Stimulated activated CD8-positive, alpha-beta memory T cell treated with anti-CD3 and anti-CD28 coated beads, Interleukin-7, amount 100 ng/mL, for 1 hour (primary cell): ENCODE measurements around the gene RMND5B.
"Not testable (repeated sequence)": the region's sequence is repeated elsewhere in the genome, so short reads cannot be mapped to it uniquely, and the experiment has no call there.

Source experiments
- DNase-seq, 2 donors: peaks; one replicate each; pipeline ENCODE4 v3.0.0-alpha.2; 2020; ENCODE audit warnings: low read depth in 2 of 2

Gene RMND5B

GRCh38 chr5:178130234-178130575 is 609 bp upstream of the RMND5B start:
- not testable (repeated sequence) for DNase-seq

GRCh38 chr5:178131446-178131996 is 707 bp downstream of the RMND5B start:
- no peak for DNase-seq

- no peak for DNase-seq
These were observed 6.2 kb downstream of the RMND5B start for GRCh38 chr5:178136990-178137389.

GRCh38 chr5:178137991-178138390 is 7.2 kb downstream of the RMND5B start:
- no peak for DNase-seq

- DNase-seq = no peak
These were observed 10.7 kb downstream of the RMND5B start for GRCh38 chr5:178141550-178141949.

- DNase-seq = no peak
These were observed 11.8 kb downstream of the RMND5B start for GRCh38 chr5:178142642-178143041.

- no peak for DNase-seq
These were observed 12.4 kb downstream of the RMND5B start for GRCh38 chr5:178143246-178143645.

- no peak for DNase-seq
These were observed 13.1 kb downstream of the RMND5B start for GRCh38 chr5:178143901-178144300.

- DNase-seq = peak; percentile 64 to 69
These were observed 15.4 kb downstream of the RMND5B start for GRCh38 chr5:178145965-178146820.

GRCh38 chr5:178147406-178147805 is 16.6 kb downstream of the RMND5B start:
- no peak for DNase-seq

GRCh38 chr5:178149199-178149932 is 18.6 kb downstream of the RMND5B start:
- no peak for DNase-seq

- DNase-seq = no peak
These were observed 20.3 kb downstream of the RMND5B start for GRCh38 chr5:178150977-178151734.

GRCh38 chr5:178152491-178153444 is 22.0 kb downstream of the RMND5B start:
- DNase-seq = no peak

- DNase-seq = peak; percentile 94 to 97
These were observed 22.9 kb downstream of the RMND5B start, which contains the start of gene NHP2 for GRCh38 chr5:178153530-178154340. NHP2 (minus strand) TSS chr5:178153885; CDS start chr5:178153817, 68 bp downstream.

- no peak for DNase-seq
These were observed 24.3 kb downstream of the RMND5B start for GRCh38 chr5:178155065-178155464.

- DNase-seq = no peak
These were observed 29.4 kb downstream of the RMND5B start for GRCh38 chr5:178160176-178160575.

GRCh38 chr5:178162481-178162880 is 31.7 kb downstream of the RMND5B start:
- DNase-seq = no peak

- DNase-seq = peak; percentile 86 to 93
These were observed 33.2 kb downstream of the RMND5B start for GRCh38 chr5:178163772-178164735.

GRCh38 chr5:178165581-178165980 is 34.8 kb downstream of the RMND5B start:
- no peak for DNase-seq
